Measurements from ENCODE around the gene ATR. TPM values are rescaled to one million over a fixed set of nuclear protein-coding genes. Genes with fewer than 3 reads are reported as not detected.
A peak's percentile ranks its signal among the peaks of the same experiment; 100 is the strongest.
"Not testable (repeated sequence)": the region's sequence is repeated elsewhere in the genome, so short reads cannot be mapped to it uniquely, and the experiment has no call there.

ATR gene
- total RNA-seq, 1 donor from 2014 or later, result 12.1 TPM

- no peak for DNase-seq (ENCODE audit: low spot score)
- intact Hi-C loops (cut with DNase I), result no loop called here
These were observed 107.7 kb downstream of the ATR start for GRCh38 chr3:142470826-142471225.

GRCh38 chr3:142468456-142468855 lies 110.1 kb downstream of the ATR start:
- intact Hi-C loops (cut with DNase I), result no loop called here

GRCh38 chr3:142467768-142468167 lies 110.8 kb downstream of the ATR start:
- intact Hi-C loops (cut with DNase I), result no loop called here
- no peak for DNase-seq (ENCODE audit: low spot score)

More at GRCh38 chr3:142468456-142468855, 110.1 kb downstream of the ATR start:
- no peak for DNase-seq (ENCODE audit: low spot score)

- DNase-seq (ENCODE audit: low spot score), result no peak
- intact Hi-C loops (cut with DNase I), result no loop called here
These were observed 117.8 kb downstream of the ATR start for GRCh38 chr3:142460689-142461088.

- DNase-seq (ENCODE audit: low spot score), result no peak
- intact Hi-C loops (cut with DNase I), result no loop called here
These were observed 118.6 kb downstream of the ATR start for GRCh38 chr3:142459929-142460328.

- no peak for DNase-seq (ENCODE audit: low spot score)
- intact Hi-C loops (cut with DNase I), result no loop called here
These were observed 119.4 kb downstream of the ATR start for GRCh38 chr3:142459096-142459495.

- no peak for DNase-seq (ENCODE audit: low spot score)
- intact Hi-C loops (cut with DNase I), result no loop called here
These were observed 127.7 kb downstream of the ATR start for GRCh38 chr3:142450881-142451280.

- no peak for DNase-seq (ENCODE audit: low spot score)
- intact Hi-C loops (cut with DNase I), result no loop called here
These were observed 128.3 kb downstream of the ATR start for GRCh38 chr3:142450189-142450588.

GRCh38 chr3:142447852-142448823 lies 130.4 kb downstream of the ATR start, which contains the start of gene XRN1:
XRN1 (minus strand) TSS chr3:142448037; CDS start chr3:142447944, 93 bp downstream.
- DNase-seq (ENCODE audit: low spot score), result peak; percentile 98
- intact Hi-C loops (cut with DNase I), result loop anchor here (5.0 kb wide), 2 partner anchors 129 to 221 kb away; partner anchors contain the start of genes ATR and GK5

- intact Hi-C loops (cut with DNase I), result loop anchor here (5.0 kb wide), 2 partner anchors 130 to 220 kb away; partner anchors contain the start of genes ATR and GK5
- DNase-seq (ENCODE audit: low spot score), result peak; percentile 79
These were observed 131.2 kb downstream of the ATR start for GRCh38 chr3:142447301-142447851.

- intact Hi-C loops (cut with DNase I), result loop anchor here (5.0 kb wide), 2 partner anchors 131 to 219 kb away; partner anchors contain the start of genes ATR and GK5
- DNase-seq (ENCODE audit: low spot score), result no peak
These were observed 132.7 kb downstream of the ATR start for GRCh38 chr3:142445816-142446254.

GRCh38 chr3:142444343-142444742 lies 134.2 kb downstream of the ATR start:
- DNase-seq (ENCODE audit: low spot score), result no peak
- intact Hi-C loops (cut with DNase I), result no loop called here

- DNase-seq (ENCODE audit: low spot score); intact Hi-C loops (cut with DNase I): not testable (repeated sequence)
These were observed 135.5 kb downstream of the ATR start for GRCh38 chr3:142443060-142443459.

GRCh38 chr3:142439499-142440220 lies 138.9 kb downstream of the ATR start:
- intact Hi-C loops (cut with DNase I), result not testable (repeated sequence)

GRCh38 chr3:142438096-142438495 lies 140.4 kb downstream of the ATR start:
- intact Hi-C loops (cut with DNase I); DNase-seq (ENCODE audit: low spot score): not testable (repeated sequence)

More at GRCh38 chr3:142439499-142440220, 138.9 kb downstream of the ATR start:
- not testable (repeated sequence) for DNase-seq (ENCODE audit: low spot score)

- no peak for DNase-seq (ENCODE audit: low spot score)
- intact Hi-C loops (cut with DNase I), result no loop called here
These were observed 141.5 kb downstream of the ATR start for GRCh38 chr3:142436951-142437585.

GRCh38 chr3:142434503-142434902 lies 144.0 kb downstream of the ATR start:
- intact Hi-C loops (cut with DNase I), result no loop called here
- DNase-seq (ENCODE audit: low spot score), result no peak

- DNase-seq (ENCODE audit: low spot score), result no peak
- intact Hi-C loops (cut with DNase I), result no loop called here
These were observed 145.4 kb downstream of the ATR start for GRCh38 chr3:142433110-142433509.

GRCh38 chr3:142429582-142429981 lies 149.0 kb downstream of the ATR start:
- no peak for DNase-seq (ENCODE audit: low spot score)
- intact Hi-C loops (cut with DNase I), result no loop called here
